ENCODE data around the gene MEIKIN. TPM values are rescaled to one million over a fixed set of nuclear protein-coding genes. Genes with fewer than 3 reads are reported as not detected.
A peak's percentile ranks its signal among the peaks of the same experiment; 100 is the strongest.

The MEIKIN gene
- total and polyA plus RNA-seq, 4 donors, result 0.17 to 1.9 (median 0.73) TPM

DNA sequence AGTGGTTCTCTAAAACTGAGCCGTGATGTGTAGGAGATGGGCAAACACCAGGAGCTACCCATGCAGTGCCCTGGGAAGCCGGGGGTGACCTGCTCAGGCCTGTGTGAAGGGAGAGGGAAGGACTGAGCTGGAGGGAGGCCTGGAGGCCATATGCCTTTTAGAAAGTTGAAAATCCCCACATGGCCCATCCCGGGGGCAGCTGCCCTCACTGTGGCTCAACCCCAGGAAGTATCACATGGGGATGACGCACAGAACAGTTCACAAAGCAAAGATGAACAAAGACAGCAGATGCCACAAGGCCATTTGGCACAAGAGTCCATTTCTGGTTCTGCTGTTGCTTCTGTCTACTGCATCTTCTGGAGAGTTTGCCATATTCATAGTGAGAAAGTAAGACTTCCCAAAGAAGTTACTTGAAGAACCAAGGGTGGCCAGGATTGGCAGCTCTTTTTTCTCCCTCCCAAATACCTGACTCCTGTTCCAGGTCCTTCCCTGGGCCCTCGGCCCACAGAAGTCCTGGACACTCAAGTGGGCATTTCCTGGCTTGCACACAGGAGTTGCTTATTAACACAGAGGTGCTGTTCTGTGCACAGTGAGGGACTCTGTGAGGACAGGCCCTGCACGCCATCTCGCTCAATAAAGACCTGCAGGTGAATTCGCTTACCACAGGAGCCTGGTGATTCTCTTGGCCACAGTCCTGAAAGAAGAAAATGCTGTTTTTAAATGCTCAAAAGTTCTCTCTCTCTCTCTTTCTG is 40.9 kb upstream of the MEIKIN start:
- H3K27ac ChIP-seq (ENCODE audit: low read depth, low read length), result no peak overlapping the region
- H3K4me1 ChIP-seq (ENCODE audit: control insufficient read depth, insufficient read depth, low read length), result peaks cover 19% of the 10 kb centered on the region

DNA sequence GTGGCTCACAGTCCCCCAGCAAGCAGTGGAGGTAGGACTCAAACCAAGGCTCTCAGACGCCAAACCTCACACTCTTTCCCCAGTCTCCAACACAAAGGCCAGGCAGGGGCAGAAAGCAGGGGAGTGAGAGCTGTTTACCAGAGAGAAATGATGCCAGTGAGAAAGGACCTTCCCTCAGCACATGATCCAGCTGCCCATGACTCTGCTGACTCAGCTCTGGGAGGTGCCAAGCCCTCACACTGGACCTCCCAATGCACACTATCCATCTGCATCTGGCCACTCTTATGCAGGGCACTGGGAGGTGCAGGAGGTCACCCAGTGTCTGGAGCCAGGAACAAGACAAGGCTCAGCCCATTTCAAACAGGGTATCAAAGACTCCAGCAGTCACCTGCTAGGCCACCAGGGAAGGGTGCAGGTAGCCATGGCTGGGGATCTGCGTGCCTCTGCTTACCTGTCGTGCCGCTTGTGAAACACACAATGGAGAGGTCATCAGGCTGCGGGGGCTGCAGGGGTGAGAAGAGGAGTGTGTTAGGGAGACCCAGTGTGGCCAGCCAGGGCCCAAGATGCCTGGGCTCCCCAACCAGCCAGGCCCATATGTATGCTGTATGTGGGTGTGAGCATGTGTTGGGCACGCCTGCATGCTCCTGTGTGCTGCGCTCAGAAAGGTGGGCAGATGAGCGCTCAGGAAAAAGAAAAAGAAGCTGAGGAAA is 39.6 kb upstream of the MEIKIN start:
- H3K27me3 ChIP-seq (ENCODE audit: control insufficient read depth, insufficient read depth, low read length), result no peaks in the 10 kb centered on the region
- peak overlapping the region; percentile 84 for H3K27ac ChIP-seq (ENCODE audit: low read depth, low read length)
- H3K9me3 ChIP-seq (ENCODE audit: control insufficient read depth, insufficient read depth, low read length), result no peaks in the 10 kb centered on the region
- DNase-seq (ENCODE audit: low read depth in 4 of 6, low spot score in 6 of 6), result no peak
- 91% methylated on average over 6 of the region's 8 CpGs for WGBS (ENCODE audit: insufficient coverage)
- H3K4me1 ChIP-seq (ENCODE audit: control insufficient read depth, insufficient read depth, low read length), result peaks cover 27% of the 10 kb centered on the region
- H3K4me3 ChIP-seq (ENCODE audit: low read depth, low read length), result no peak overlapping the region
- peaks cover 67% of the 10 kb centered on the region for H3K36me3 ChIP-seq (ENCODE audit: control insufficient read depth, insufficient read depth, low read length)

More for the DNA sequence above, 40.9 kb upstream of the MEIKIN start:
- no peaks in the 10 kb centered on the region for H3K27me3 ChIP-seq (ENCODE audit: control insufficient read depth, insufficient read depth, low read length)
- H3K36me3 ChIP-seq (ENCODE audit: control insufficient read depth, insufficient read depth, low read length), result peaks cover 77% of the 10 kb centered on the region
- DNase-seq (ENCODE audit: low read depth in 4 of 6, low spot score in 6 of 6), result no peak
- H3K9me3 ChIP-seq (ENCODE audit: control insufficient read depth, insufficient read depth, low read length), result no peaks in the 10 kb centered on the region
- H3K4me3 ChIP-seq (ENCODE audit: low read depth, low read length), result no peak overlapping the region
- 83% methylated on average over 7 of the region's 8 CpGs for WGBS (ENCODE audit: insufficient coverage)

DNA sequence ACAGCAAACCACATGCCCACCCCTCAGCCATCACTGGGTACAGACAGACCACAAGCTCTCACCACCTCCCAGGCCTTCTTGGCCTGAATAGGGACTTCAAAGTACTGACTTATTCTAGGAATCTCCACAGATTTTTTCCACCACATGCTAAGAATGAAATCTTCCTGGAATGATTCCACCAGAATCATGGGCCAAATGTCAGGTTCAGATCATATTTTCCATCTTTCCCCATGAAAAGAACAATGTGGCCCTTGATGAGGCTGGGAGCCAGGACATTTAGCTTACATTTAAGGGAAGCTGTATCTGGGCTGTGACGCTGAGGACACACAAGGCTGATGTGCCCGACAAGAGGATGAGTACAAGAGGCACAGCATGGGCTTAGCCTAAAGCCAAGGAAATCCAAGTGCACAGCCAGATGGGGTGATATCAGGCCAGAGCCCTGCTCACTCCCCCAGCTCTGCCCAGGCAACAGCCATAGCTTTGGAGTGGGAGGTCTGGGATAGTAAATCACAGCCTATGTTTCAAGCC is 37.8 kb upstream of the MEIKIN start:
- no peaks in the 10 kb centered on the region for H3K9me3 ChIP-seq (ENCODE audit: control insufficient read depth, insufficient read depth, low read length)
- peaks cover 31% of the 10 kb centered on the region for H3K4me1 ChIP-seq (ENCODE audit: control insufficient read depth, insufficient read depth, low read length)
- H3K4me3 ChIP-seq (ENCODE audit: low read depth, low read length), result no peak overlapping the region
- peaks cover 52% of the 10 kb centered on the region for H3K36me3 ChIP-seq (ENCODE audit: control insufficient read depth, insufficient read depth, low read length)
- no peaks in the 10 kb centered on the region for H3K27me3 ChIP-seq (ENCODE audit: control insufficient read depth, insufficient read depth, low read length)
- WGBS (ENCODE audit: insufficient coverage), result 66% methylated on average over 2 of the region's 2 CpGs
- peak in 1 of 6 donors; percentile 44 for DNase-seq (ENCODE audit: low read depth in 4 of 6, low spot score in 6 of 6)
- H3K27ac ChIP-seq (ENCODE audit: low read depth, low read length), result peak overlapping the region; percentile 84

DNA sequence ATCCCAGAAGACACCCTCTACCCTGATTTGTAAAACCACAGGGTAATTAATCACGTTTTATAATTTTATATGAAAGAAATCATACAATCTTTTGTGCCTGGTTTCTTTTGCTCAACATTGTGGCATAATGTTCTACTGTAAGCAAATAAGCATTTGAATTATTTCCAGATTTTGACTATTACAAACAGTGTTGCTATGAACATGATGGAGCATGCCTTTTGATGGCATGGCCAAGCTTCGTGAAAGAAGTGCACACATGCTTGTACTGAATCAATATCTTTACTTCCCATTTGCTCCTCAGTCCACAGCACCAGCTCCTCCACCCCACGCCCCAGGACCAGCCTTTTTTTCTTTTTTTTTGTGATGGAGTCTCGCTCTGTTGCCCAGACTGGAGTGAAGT is 36.1 kb upstream of the MEIKIN start:
- no peak for DNase-seq (ENCODE audit: low read depth in 4 of 6, low spot score in 6 of 6)
- Histone ChIP-seq H3K27ac (ENCODE audit: low read depth, low read length) (no peak overlapping the region), H3K4me1 (ENCODE audit: control insufficient read depth, insufficient read depth, low read length) (peaks cover 31% of the 10 kb centered on the region), H3K27me3 (ENCODE audit: control insufficient read depth, insufficient read depth, low read length) (no peaks in the 10 kb centered on the region), H3K4me3 (ENCODE audit: low read depth, low read length) (no peak overlapping the region), H3K9me3 (ENCODE audit: control insufficient read depth, insufficient read depth, low read length) (no peaks in the 10 kb centered on the region), H3K36me3 (ENCODE audit: control insufficient read depth, insufficient read depth, low read length) (peaks cover 44% of the 10 kb centered on the region)
- WGBS (ENCODE audit: insufficient coverage), result 76% methylated on average over 3 of the region's 4 CpGs

DNA sequence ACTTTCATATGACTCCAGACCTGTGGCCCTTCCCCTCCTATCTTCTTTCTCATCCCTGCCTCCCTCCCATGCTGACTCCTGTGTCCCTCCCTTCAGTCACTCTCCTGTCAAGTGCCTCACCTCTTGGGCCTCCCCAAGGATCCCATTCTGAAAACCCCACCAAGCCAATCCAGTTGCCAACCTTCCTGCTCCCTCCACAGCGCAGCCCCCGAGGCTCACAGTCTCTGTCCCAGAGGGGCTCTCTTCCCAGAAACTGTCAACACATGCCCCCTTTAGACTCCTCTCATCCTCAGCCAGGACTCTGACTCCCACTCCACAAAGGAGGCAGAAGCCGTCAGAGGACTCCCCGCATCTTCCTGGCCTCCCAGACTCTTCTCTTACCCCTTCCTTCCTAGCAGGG is 35.2 kb upstream of the MEIKIN start:
- whole genome bisulfite sequencing (ENCODE audit: insufficient coverage), result 79% methylated on average over 4 of the region's 4 CpGs

DNA sequence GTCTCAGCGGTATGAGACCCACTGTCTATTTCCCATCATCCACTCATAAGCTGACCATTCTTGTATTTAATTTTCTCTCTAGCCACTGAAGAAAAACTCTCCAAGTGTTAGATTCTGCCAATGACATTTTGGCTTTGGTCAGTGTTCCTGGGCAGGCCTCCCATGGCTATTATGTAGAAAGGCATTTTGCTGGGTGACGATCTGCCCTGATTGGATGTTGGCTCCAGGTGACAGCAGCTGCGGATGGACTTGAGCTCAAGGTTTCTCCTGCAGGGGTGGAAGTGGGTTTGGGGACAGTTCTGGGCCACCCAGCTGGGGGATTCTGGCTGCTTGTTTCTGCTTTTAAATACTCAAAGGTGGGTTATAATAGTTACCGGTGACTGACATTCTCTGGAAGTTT is 34.4 kb upstream of the MEIKIN start:
- Histone ChIP-seq H3K4me3 (ENCODE audit: low read depth, low read length) (no peak overlapping the region), H3K27ac (ENCODE audit: low read depth, low read length) (peak overlapping the region; percentile 57), H3K36me3 (ENCODE audit: control insufficient read depth, insufficient read depth, low read length) (peaks cover 38% of the 10 kb centered on the region), H3K27me3 (ENCODE audit: control insufficient read depth, insufficient read depth, low read length) (no peaks in the 10 kb centered on the region), H3K9me3 (ENCODE audit: control insufficient read depth, insufficient read depth, low read length) (no peaks in the 10 kb centered on the region), H3K4me1 (ENCODE audit: control insufficient read depth, insufficient read depth, low read length) (peaks cover 30% of the 10 kb centered on the region)
- peak in 1 of 6 donors; percentile 43 for DNase-seq (ENCODE audit: low read depth in 4 of 6, low spot score in 6 of 6)
- 80% methylated on average over 2 of the region's 4 CpGs for WGBS (ENCODE audit: insufficient coverage)

More for the DNA sequence above, 35.2 kb upstream of the MEIKIN start:
- H3K9me3 ChIP-seq (ENCODE audit: control insufficient read depth, insufficient read depth, low read length), result no peaks in the 10 kb centered on the region
- H3K27ac ChIP-seq (ENCODE audit: low read depth, low read length), result peak overlapping the region; percentile 6
- peaks cover 31% of the 10 kb centered on the region for H3K4me1 ChIP-seq (ENCODE audit: control insufficient read depth, insufficient read depth, low read length)
- DNase-seq (ENCODE audit: low read depth in 4 of 6, low spot score in 6 of 6), result no peak
- no peaks in the 10 kb centered on the region for H3K27me3 ChIP-seq (ENCODE audit: control insufficient read depth, insufficient read depth, low read length)
- H3K4me3 ChIP-seq (ENCODE audit: low read depth, low read length), result no peak overlapping the region
- H3K36me3 ChIP-seq (ENCODE audit: control insufficient read depth, insufficient read depth, low read length), result peaks cover 38% of the 10 kb centered on the region

DNA sequence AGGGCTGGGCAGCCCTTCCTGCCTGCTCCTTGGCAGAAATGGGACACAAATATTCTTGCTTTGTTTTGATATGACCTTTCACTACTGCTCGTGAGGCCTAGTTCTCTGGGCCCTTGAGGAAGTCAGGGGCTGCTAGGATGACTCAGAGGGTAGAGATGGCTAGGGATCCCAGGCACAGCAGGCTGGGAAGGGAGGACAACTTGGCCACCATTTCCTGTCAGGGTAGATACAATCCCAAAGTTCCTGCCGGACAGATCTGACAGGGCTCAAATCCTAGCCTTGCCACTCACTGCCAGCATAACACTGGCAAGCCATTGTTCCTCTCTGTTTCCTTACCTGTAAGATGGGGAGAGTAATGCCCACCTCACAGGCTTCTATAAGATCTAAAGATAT is 31.7 kb upstream of the MEIKIN start:
- 86% methylated on average over 1 of the region's 2 CpGs for WGBS (ENCODE audit: insufficient coverage)

DNA sequence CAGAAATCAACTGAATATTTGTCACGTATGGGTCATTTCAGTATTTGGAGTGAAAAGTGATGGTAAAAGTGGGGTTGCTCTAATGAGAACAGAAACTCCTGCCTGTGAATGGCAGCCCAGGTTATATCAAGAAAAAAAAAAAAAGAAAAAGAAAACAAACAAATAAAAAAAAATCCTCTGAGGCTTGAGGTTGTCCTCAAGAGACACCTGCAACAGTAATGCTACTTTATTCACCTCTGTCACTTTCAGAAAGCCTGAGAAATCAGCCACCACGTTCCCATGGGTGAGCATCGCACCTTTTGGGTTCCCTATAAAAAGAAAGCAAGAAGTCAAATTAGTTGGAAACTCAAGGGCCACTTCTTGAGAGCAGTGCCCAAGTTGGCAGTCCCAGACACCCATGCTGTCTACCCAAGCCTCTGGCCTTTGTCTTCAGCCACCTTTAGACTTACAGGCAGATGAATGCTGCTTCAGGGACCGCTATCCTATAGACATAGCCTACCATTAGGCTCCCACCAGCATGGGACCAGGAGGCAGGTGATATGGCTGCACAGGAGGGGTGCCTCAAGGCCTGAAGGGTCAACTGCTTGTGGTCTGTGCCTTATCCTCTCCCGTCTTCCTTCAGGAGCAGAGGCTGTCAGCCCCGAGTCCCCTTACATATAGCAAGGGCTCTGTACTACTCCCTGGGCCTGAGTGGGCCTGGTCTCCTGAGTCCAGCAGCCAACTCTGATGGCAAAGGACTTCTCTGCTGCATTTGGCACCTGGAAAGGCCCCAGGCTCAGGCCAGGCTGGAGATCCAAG is 31.1 kb upstream of the MEIKIN start:
- 97% methylated on average over 5 of the region's 6 CpGs for WGBS (ENCODE audit: insufficient coverage)
- DNase-seq (ENCODE audit: low read depth in 4 of 6, low spot score in 6 of 6), result no peak
- H3K27ac ChIP-seq (ENCODE audit: low read depth, low read length), result no peak overlapping the region
- peaks cover 36% of the 10 kb centered on the region for H3K36me3 ChIP-seq (ENCODE audit: control insufficient read depth, insufficient read depth, low read length)
- peaks cover 18% of the 10 kb centered on the region for H3K4me1 ChIP-seq (ENCODE audit: control insufficient read depth, insufficient read depth, low read length)
- no peaks in the 10 kb centered on the region for H3K9me3 ChIP-seq (ENCODE audit: control insufficient read depth, insufficient read depth, low read length)
- no peak overlapping the region for H3K4me3 ChIP-seq (ENCODE audit: low read depth, low read length)
- no peaks in the 10 kb centered on the region for H3K27me3 ChIP-seq (ENCODE audit: control insufficient read depth, insufficient read depth, low read length)

More for the DNA sequence above, 31.7 kb upstream of the MEIKIN start:
- Histone ChIP-seq H3K27ac (ENCODE audit: low read depth, low read length) (no peak overlapping the region), H3K9me3 (ENCODE audit: control insufficient read depth, insufficient read depth, low read length) (no peaks in the 10 kb centered on the region), H3K27me3 (ENCODE audit: control insufficient read depth, insufficient read depth, low read length) (no peaks in the 10 kb centered on the region), H3K36me3 (ENCODE audit: control insufficient read depth, insufficient read depth, low read length) (peaks cover 37% of the 10 kb centered on the region), H3K4me3 (ENCODE audit: low read depth, low read length) (no peak overlapping the region), H3K4me1 (ENCODE audit: control insufficient read depth, insufficient read depth, low read length) (peaks cover 18% of the 10 kb centered on the region)
- no peak for DNase-seq (ENCODE audit: low read depth in 4 of 6, low spot score in 6 of 6)

DNA sequence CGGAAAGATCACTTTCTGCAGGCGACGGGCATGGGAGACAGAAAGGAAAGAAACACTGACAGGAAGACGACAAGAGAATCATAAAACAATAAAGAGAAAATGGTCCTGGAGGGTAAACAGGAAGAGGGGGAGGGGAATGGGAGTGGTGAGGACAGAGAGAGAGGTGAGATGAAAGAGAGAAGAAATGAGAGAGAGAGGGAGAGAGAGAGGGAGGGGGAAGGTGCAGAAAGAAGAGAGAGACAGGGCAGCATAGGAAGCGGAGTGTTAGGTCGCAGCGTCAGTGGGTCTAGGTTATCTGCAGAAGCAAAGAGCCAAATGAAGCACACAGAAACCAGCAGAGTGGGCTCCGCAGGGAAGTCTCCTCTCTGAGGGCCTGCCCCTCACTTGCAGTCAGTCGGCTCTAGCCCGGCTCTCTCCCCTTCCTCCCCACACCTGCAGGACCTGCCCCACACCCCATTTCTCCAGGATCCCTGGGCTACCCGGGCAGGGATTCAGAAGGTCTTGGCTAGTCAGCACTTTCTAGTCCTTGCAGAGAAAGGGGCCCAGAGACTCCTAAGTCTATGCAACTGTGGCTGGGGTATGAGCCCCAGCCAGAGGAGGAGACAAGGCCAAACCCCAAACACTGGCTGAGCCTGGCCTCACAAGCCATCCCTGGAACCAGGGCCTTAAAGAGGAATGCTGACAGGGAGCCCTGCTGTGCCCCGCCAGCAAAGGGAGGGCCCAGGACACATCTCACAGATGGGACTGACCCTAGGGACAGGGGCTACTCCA is 29.7 kb upstream of the MEIKIN start:
- Histone ChIP-seq H3K4me3 (ENCODE audit: low read depth, low read length) (no peak overlapping the region), H3K36me3 (ENCODE audit: control insufficient read depth, insufficient read depth, low read length) (peaks cover 43% of the 10 kb centered on the region), H3K9me3 (ENCODE audit: control insufficient read depth, insufficient read depth, low read length) (no peaks in the 10 kb centered on the region), H3K27me3 (ENCODE audit: control insufficient read depth, insufficient read depth, low read length) (no peaks in the 10 kb centered on the region), H3K4me1 (ENCODE audit: control insufficient read depth, insufficient read depth, low read length) (peaks cover 10% of the 10 kb centered on the region), H3K27ac (ENCODE audit: low read depth, low read length) (no peak overlapping the region)
- no peak for DNase-seq (ENCODE audit: low read depth in 4 of 6, low spot score in 6 of 6)
- 50% methylated on average over 12 of the region's 12 CpGs for WGBS (ENCODE audit: insufficient coverage)

Data from spinal cord (tissue), 10 donors.